GM12891 (cell line): ENCODE measurements around the gene TAPBP.
A peak's percentile ranks its signal among the peaks of the same experiment; 100 is the strongest.
"Not testable (repeated sequence)": the region's sequence is repeated elsewhere in the genome, so short reads cannot be mapped to it uniquely, and the experiment has no call there.

ENCODE experiments used
- DNase-seq: peaks from one replicate; pipeline ENCODE4 v3.0.0; 2011; ENCODE audit warnings: low spot score; ENCODE audit not compliant: insufficient read length
- FAIRE-seq: peaks from 2 replicates; lab custom pipeline; 2011; peaks lifted over from hg19 to GRCh38; lab: Jason Lieb, UNC
- PAX5 ChIP-seq: IDR thresholded peaks from 2 replicates; pipeline ENCODE4 v1.6.1; 2011; ENCODE audit warnings: low read length, moderate library complexity, mild to moderate bottlenecking; ENCODE audit not compliant: insufficient read depth, severe bottlenecking
- POLR2A ChIP-seq: IDR thresholded peaks from 2 replicates; pipeline ENCODE4 v1.6.1; 2011; ENCODE audit warnings: low read depth, low read length, control low read depth
- POLR2AphosphoS5 ChIP-seq: IDR thresholded peaks from 2 replicates; pipeline ENCODE4 v1.6.1; 2011; ENCODE audit warnings: low read depth, low read length, control low read depth
- POU2F2 ChIP-seq: IDR thresholded peaks from 2 replicates; pipeline ENCODE4 v1.6.1; 2011; ENCODE audit warnings: low read depth, mild to moderate bottlenecking, control low read depth, low read length, moderate library complexity
- SPI1 ChIP-seq: IDR thresholded peaks from 2 replicates; pipeline ENCODE4 v1.6.1; 2011; ENCODE audit warnings: low read depth, low read length, control low read depth
- TAF1 ChIP-seq: IDR thresholded peaks from 2 replicates; pipeline ENCODE4 v1.6.1; 2011; ENCODE audit warnings: low read depth, low read length, control low read depth

Gene TAPBP

GRCh38 chr6:33276581-33276863, 37.4 kb downstream of the TAPBP start:
- TF ChIP-seq POLR2AphosphoS5 (no peak), POLR2A (no peak), SPI1 (no peak), PAX5 (no peak), POU2F2 (no peak), TAF1 (no peak)
- FAIRE-seq = no peak
- no peak for DNase-seq

GRCh38 chr6:33275795-33276580, 37.9 kb downstream of the TAPBP start:
- DNase-seq, FAIRE-seq: not testable (repeated sequence)

GRCh38 chr6:33273924-33274902, 39.7 kb downstream of the TAPBP start:
- TF ChIP-seq POLR2AphosphoS5 (peak; percentile 45; the same call in 1 of the 2 replicates), SPI1 (no peak)
- no peak for DNase-seq
- FAIRE-seq = no peak

- DNase-seq = no peak
- TF ChIP-seq POLR2AphosphoS5 = peak; percentile 57
- TF ChIP-seq POLR2A = no peak
These were observed 40.6 kb downstream of the TAPBP start for GRCh38 chr6:33273129-33273923.

GRCh38 chr6:33272275-33273128, 41.4 kb downstream of the TAPBP start:
- no peak for DNase-seq
- no peak for FAIRE-seq
- TF ChIP-seq PAX5 (no peak), SPI1 (no peak), POU2F2 (no peak), POLR2A (no peak; the same call in 1 of the 2 replicates), TAF1 (no peak), POLR2AphosphoS5 (no peak)

More at GRCh38 chr6:33273129-33273923, 40.6 kb downstream of the TAPBP start:
- no peak for FAIRE-seq

GRCh38 chr6:33271468-33272274, 42.2 kb downstream of the TAPBP start, which contains the start of the genes RPS18 and VPS52:
Gene RPS18 (plus strand): TSS chr6:33272075. CDS start chr6:33272120, 45 bp downstream.
Gene VPS52 (minus strand): TSS chr6:33271876. CDS start chr6:33271675, 201 bp downstream.
- DNase-seq (peak; percentile 66), FAIRE-seq (peak; percentile 96)

GRCh38 chr6:33271117-33271467, 42.8 kb downstream of the TAPBP start:
- FAIRE-seq (peak; percentile 59), DNase-seq (no peak)
- TF ChIP-seq POU2F2 = no peak
- TF ChIP-seq PAX5 = no peak
- no peak for TF ChIP-seq POLR2AphosphoS5
- no peak for TF ChIP-seq SPI1
- no peak for TF ChIP-seq POLR2A
- no peak for TF ChIP-seq TAF1

More at GRCh38 chr6:33271468-33272274, 42.2 kb downstream of the TAPBP start, which contains the start of the genes RPS18 and VPS52:
- no peak for TF ChIP-seq PAX5
- TF ChIP-seq POLR2AphosphoS5 = peak; percentile 100
- peak; percentile 99 for TF ChIP-seq TAF1
- TF ChIP-seq POU2F2 = peak; percentile 96
- TF ChIP-seq SPI1 = peak; percentile 68
- peak; percentile 100 for TF ChIP-seq POLR2A

- DNase-seq (no peak), FAIRE-seq (no peak)
- no peak for TF ChIP-seq POU2F2
- TF ChIP-seq SPI1 = no peak
- TF ChIP-seq POLR2AphosphoS5 = 0 out of 2 replicates have a peak, but pooled peaks have one; percentile 38
These were observed 49.9 kb downstream of the TAPBP start for GRCh38 chr6:33264015-33264414.

- DNase-seq, FAIRE-seq: not testable (repeated sequence)
These were observed 51.4 kb downstream of the TAPBP start for GRCh38 chr6:33262490-33262889.
